Measurements from ENCODE around the gene ARL6IP4. TPM values are rescaled to one million over a fixed set of nuclear protein-coding genes. Genes with fewer than 3 reads are reported as not detected.

Gene ARL6IP4
- total RNA-seq, 2 donors from 2014 or later = 136 to 158 TPM

GRCh38 chr12:122974892-122975789 lies 5.3 kb upstream of the ARL6IP4 start, which contains the start of gene OGFOD2:
OGFOD2 (plus strand) TSS chr12:122975244; CDS start chr12:122975252, 8 bp downstream.
- DNase-seq (peak; percentile 91 to 95), ATAC-seq (peak; percentile 81)
- intact Hi-C loops (cut with DNase I, micrococcal nuclease) = no loop called here

- ATAC-seq = no peak
- DNase-seq = no peak
- intact Hi-C loops (cut with DNase I, micrococcal nuclease) = no loop called here
Measured at GRCh38 chr12:122975790-122976647, 4.5 kb upstream of the ARL6IP4 start.

- intact Hi-C loops (cut with DNase I, micrococcal nuclease) = no loop called here
Measured at GRCh38 chr12:122976648-122976975, 3.9 kb upstream of the ARL6IP4 start.

GRCh38 chr12:122977153-122977552 lies 3.3 kb upstream of the ARL6IP4 start:
- no peak for DNase-seq

More at GRCh38 chr12:122976648-122976975, 3.9 kb upstream of the ARL6IP4 start:
- ATAC-seq = no peak
- no peak for DNase-seq

GRCh38 chr12:122977655-122978392 lies 2.7 kb upstream of the ARL6IP4 start:
- ATAC-seq (no peak), DNase-seq (no peak)
- intact Hi-C loops (cut with DNase I, micrococcal nuclease) = no loop called here

More at GRCh38 chr12:122977153-122977552, 3.3 kb upstream of the ARL6IP4 start:
- ATAC-seq = no peak
- intact Hi-C loops (cut with DNase I, micrococcal nuclease) = no loop called here

GRCh38 chr12:122978507-122978955 lies 1.9 kb upstream of the ARL6IP4 start:
- DNase-seq (no peak), ATAC-seq (no peak)
- intact Hi-C loops (cut with DNase I, micrococcal nuclease) = no loop called here

GRCh38 chr12:122979001-122979907 lies 1.2 kb upstream of the ARL6IP4 start:
- DNase-seq (no peak), ATAC-seq (no peak)
- intact Hi-C loops (cut with DNase I, micrococcal nuclease) = no loop called here

GRCh38 chr12:122979908-122980182 lies 636 bp upstream of the ARL6IP4 start:
- DNase-seq = no peak
- ATAC-seq = no peak
- intact Hi-C loops (cut with DNase I, micrococcal nuclease) = loop anchor here in 1 of 2 donors (10.0 kb wide), 1 partner anchor 255 kb away; the partner anchor contains the start of genes MPHOSPH9 and MTRFR

GRCh38 chr12:122981036-122981471 lies 573 bp downstream of the ARL6IP4 start:
- DNase-seq (no peak), ATAC-seq (peak; percentile 31)
- intact Hi-C loops (cut with DNase I, micrococcal nuclease) = loop anchor here in 1 of 2 donors (10.0 kb wide), 1 partner anchor 254 kb away; the partner anchor contains the start of genes MPHOSPH9 and MTRFR

GRCh38 chr12:122981587-122982476 lies 1.4 kb downstream of the ARL6IP4 start:
- intact Hi-C loops (cut with DNase I, micrococcal nuclease) = loop anchor here in 1 of 2 donors (10.0 kb wide), 1 partner anchor 253 kb away; the partner anchor contains the start of genes MPHOSPH9 and MTRFR
- no peak for DNase-seq
- no peak for ATAC-seq

- no peak for DNase-seq
- intact Hi-C loops (cut with DNase I, micrococcal nuclease) = loop anchor here in 1 of 2 donors (10.0 kb wide), 1 partner anchor 252 kb away; the partner anchor contains the start of genes MPHOSPH9 and MTRFR
Measured at GRCh38 chr12:122982477-122982815, 2.0 kb downstream of the ARL6IP4 start.

GRCh38 chr12:122982963-122983788 lies 2.7 kb downstream of the ARL6IP4 start:
- ATAC-seq (no peak), DNase-seq (no peak)
- intact Hi-C loops (cut with DNase I, micrococcal nuclease) = loop anchor here in 1 of 2 donors (10.0 kb wide), 1 partner anchor 252 kb away; the partner anchor contains the start of genes MPHOSPH9 and MTRFR

More at GRCh38 chr12:122982477-122982815, 2.0 kb downstream of the ARL6IP4 start:
- no peak for ATAC-seq

- intact Hi-C loops (cut with DNase I, micrococcal nuclease) = loop anchor here in 1 of 2 donors (10.0 kb wide), 1 partner anchor 251 kb away; the partner anchor contains the start of genes MPHOSPH9 and MTRFR
- ATAC-seq = no peak
Measured at GRCh38 chr12:122983789-122984515, 3.5 kb downstream of the ARL6IP4 start.

GRCh38 chr12:122984612-122985337 lies 4.3 kb downstream of the ARL6IP4 start:
- intact Hi-C loops (cut with DNase I, micrococcal nuclease) = loop anchor here in 1 of 2 donors (10.0 kb wide), 1 partner anchor 250 kb away; the partner anchor contains the start of genes MPHOSPH9 and MTRFR
- DNase-seq (no peak), ATAC-seq (no peak)

More at GRCh38 chr12:122983789-122984515, 3.5 kb downstream of the ARL6IP4 start:
- DNase-seq = no peak
